ENCODE measurements around the gene AVL9.
"Not testable (repeated sequence)": the region's sequence is repeated elsewhere in the genome, so short reads cannot be mapped to it uniquely, and the experiment has no call there.

The AVL9 gene

GRCh38 chr7:32495298-32496051, at the start of gene AVL9:
AVL9 (plus strand) TSS chr7:32495489; CDS start chr7:32495710, 221 bp downstream.
- H3K9ac ChIP-seq: peak within 1 kb of the TSS; percentile 93
- no peak for TF ChIP-seq Cebpa-rat (IDR thresholded peaks at IDR 0.05)
- H3K36me3 ChIP-seq: peaks cover 16% of the 10 kb centered on the region; the same call in 1 of the 2 replicates
- H3K27me3 ChIP-seq: no peaks in the 10 kb centered on the region
- peak within 1 kb of the TSS; percentile 81 for H3K4me3 ChIP-seq
- H3K27ac ChIP-seq: peak within 1 kb of the TSS; percentile 97
- peaks cover 9% of the 10 kb centered on the region; the same call in 1 of the 2 replicates for H3K9me3 ChIP-seq
- peaks cover 23% of the 10 kb centered on the region for H3K4me1 ChIP-seq
- H3K4me2 ChIP-seq: peak within 1 kb of the TSS; percentile 87
- H4K20me1 ChIP-seq: peaks cover 16% of the 10 kb centered on the region; the same call in 1 of the 2 replicates

DNA sequence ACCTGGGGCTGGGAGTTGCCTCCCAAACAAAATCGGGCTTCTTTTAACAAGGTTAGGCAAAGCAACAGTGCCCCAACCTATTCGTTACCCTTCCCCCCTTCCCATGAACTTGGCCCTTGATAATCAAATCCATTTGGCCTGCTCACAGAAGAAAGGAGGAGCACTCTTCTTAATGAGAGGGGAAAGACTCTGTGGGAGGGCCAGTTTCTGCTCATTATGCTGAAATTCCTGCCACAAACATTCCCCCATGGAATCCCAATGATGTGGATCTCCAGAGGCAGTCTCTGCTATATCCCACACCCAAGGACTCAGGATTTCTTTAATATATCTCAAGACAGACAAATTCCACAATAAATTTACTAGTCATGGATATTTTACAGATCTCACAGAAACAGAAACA, 48.1 kb upstream of the AVL9 start:
- no peak for TF ChIP-seq Cebpa-rat (IDR thresholded peaks at IDR 0.05)
- H3K9ac ChIP-seq: no peak overlapping the region

GRCh38 chr7:32453341-32454011, 41.8 kb upstream of the AVL9 start:
- no peak overlapping the region for H3K4me2 ChIP-seq
- no peak overlapping the region for H3K4me3 ChIP-seq
- no peak overlapping the region for H3K9ac ChIP-seq
- no peak for TF ChIP-seq Cebpa-rat (IDR thresholded peaks at IDR 0.05)
- no peak overlapping the region for H3K27ac ChIP-seq
- H3K36me3 ChIP-seq: no peaks in the 10 kb centered on the region
- peaks cover 16% of the 10 kb centered on the region for H3K9me3 ChIP-seq
- no peaks in the 10 kb centered on the region; the same call in 1 of the 2 replicates for H3K27me3 ChIP-seq
- H3K4me1 ChIP-seq: peaks cover 11% of the 10 kb centered on the region
- H4K20me1 ChIP-seq: no peaks in the 10 kb centered on the region

More for the DNA sequence above, 48.1 kb upstream of the AVL9 start:
- Histone ChIP-seq H3K4me2 (no peak overlapping the region), H3K27ac (no peak overlapping the region), H3K27me3 (no peaks in the 10 kb centered on the region), H3K4me1 (peaks cover 11% of the 10 kb centered on the region), H4K20me1 (no peaks in the 10 kb centered on the region), H3K36me3 (no peaks in the 10 kb centered on the region), H3K9me3 (peaks cover 6% of the 10 kb centered on the region; the same call in 1 of the 2 replicates), H3K4me3 (no peak overlapping the region)

GRCh38 chr7:32458025-32458424, 37.3 kb upstream of the AVL9 start:
- Histone ChIP-seq H3K27ac (no peak overlapping the region), H3K4me2 (no peak overlapping the region), H3K9ac (no peak overlapping the region), H3K4me3 (no peak overlapping the region), H3K36me3 (no peaks in the 10 kb centered on the region), H3K9me3 (peaks cover 11% of the 10 kb centered on the region; the same call in 1 of the 2 replicates), H3K27me3 (no peaks in the 10 kb centered on the region; the same call in 1 of the 2 replicates), H3K4me1 (no peaks in the 10 kb centered on the region), H4K20me1 (no peaks in the 10 kb centered on the region)
- TF ChIP-seq Cebpa-rat (IDR thresholded peaks at IDR 0.05): no peak

DNA sequence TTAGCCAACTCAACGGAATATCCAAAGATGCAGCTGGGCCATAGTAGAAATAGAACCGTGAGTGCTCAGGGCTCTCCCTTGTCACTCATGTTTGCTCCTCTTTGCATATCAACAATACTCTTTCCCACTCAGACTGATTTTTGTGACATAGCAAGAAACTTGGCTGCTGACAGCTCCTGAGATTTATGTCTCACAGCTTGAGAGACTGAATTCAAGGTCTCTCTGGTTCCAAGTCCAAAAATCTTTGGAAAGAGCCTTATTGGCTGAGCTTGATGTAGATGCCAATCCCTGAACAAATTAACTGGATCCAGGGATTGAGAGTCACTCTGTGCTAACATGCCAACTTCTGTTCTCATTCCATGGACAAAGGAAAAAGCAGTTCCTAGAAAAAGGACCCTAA, 35.5 kb upstream of the AVL9 start:
- H4K20me1 ChIP-seq: no peaks in the 10 kb centered on the region
- no peak overlapping the region for H3K27ac ChIP-seq
- no peak overlapping the region for H3K9ac ChIP-seq
- TF ChIP-seq Cebpa-rat (IDR thresholded peaks at IDR 0.05): no peak
- H3K9me3 ChIP-seq: peaks cover 11% of the 10 kb centered on the region; the same call in 1 of the 2 replicates
- no peak overlapping the region for H3K4me2 ChIP-seq
- no peaks in the 10 kb centered on the region for H3K36me3 ChIP-seq
- no peaks in the 10 kb centered on the region for H3K4me1 ChIP-seq
- no peak overlapping the region for H3K4me3 ChIP-seq
- no peaks in the 10 kb centered on the region; the same call in 1 of the 2 replicates for H3K27me3 ChIP-seq

GRCh38 chr7:32461484-32461883, 33.8 kb upstream of the AVL9 start:
- TF ChIP-seq Cebpa-rat (IDR thresholded peaks at IDR 0.05): no peak
- peaks cover 11% of the 10 kb centered on the region; the same call in 1 of the 2 replicates for H3K9me3 ChIP-seq
- no peaks in the 10 kb centered on the region for H4K20me1 ChIP-seq
- no peak overlapping the region for H3K4me2 ChIP-seq
- H3K9ac ChIP-seq: no peak overlapping the region
- H3K4me1 ChIP-seq: no peaks in the 10 kb centered on the region
- H3K4me3 ChIP-seq: no peak overlapping the region
- H3K27ac ChIP-seq: no peak overlapping the region
- no peaks in the 10 kb centered on the region; the same call in 1 of the 2 replicates for H3K27me3 ChIP-seq
- H3K36me3 ChIP-seq: no peaks in the 10 kb centered on the region

DNA sequence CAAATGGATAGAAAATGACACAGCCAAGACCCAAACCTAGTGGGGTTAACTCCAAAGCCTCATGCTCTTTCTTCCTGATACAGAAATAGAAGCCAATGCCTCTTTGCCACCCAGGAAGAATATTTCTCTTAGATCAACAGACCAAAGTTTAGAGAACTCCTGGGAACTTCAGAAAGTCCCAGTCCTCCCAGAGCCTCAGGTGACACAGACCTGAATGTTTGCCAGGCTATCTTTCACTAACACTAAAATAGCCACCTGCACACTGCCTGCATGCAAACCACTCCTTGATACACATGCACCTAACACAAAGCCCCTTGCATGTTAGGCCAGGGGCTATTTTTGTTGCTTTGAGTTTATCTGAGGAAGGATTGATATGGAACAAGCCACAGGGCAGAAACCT, 32.8 kb upstream of the AVL9 start:
- Histone ChIP-seq H4K20me1 (no peaks in the 10 kb centered on the region), H3K27ac (no peak overlapping the region), H3K4me1 (no peaks in the 10 kb centered on the region), H3K9me3 (0 out of 2 replicates have a peak, but pooled peaks cover 3% of the 10 kb centered on the region), H3K4me3 (no peak overlapping the region), H3K9ac (no peak overlapping the region), H3K36me3 (no peaks in the 10 kb centered on the region), H3K4me2 (no peak overlapping the region), H3K27me3 (no peaks in the 10 kb centered on the region)
- TF ChIP-seq Cebpa-rat (IDR thresholded peaks at IDR 0.05): no peak

GRCh38 chr7:32462977-32463376, 32.3 kb upstream of the AVL9 start:
- no peak for TF ChIP-seq Cebpa-rat (IDR thresholded peaks at IDR 0.05)
- Histone ChIP-seq H3K9ac (no peak overlapping the region), H3K9me3 (no peaks in the 10 kb centered on the region), H4K20me1 (no peaks in the 10 kb centered on the region), H3K36me3 (no peaks in the 10 kb centered on the region), H3K4me3 (no peak overlapping the region), H3K27me3 (no peaks in the 10 kb centered on the region), H3K4me2 (no peak overlapping the region), H3K4me1 (no peaks in the 10 kb centered on the region), H3K27ac (no peak overlapping the region)

GRCh38 chr7:32464641-32465416, 30.5 kb upstream of the AVL9 start:
- H3K36me3 ChIP-seq, H3K4me3 ChIP-seq, H3K27me3 ChIP-seq, H3K27ac ChIP-seq, H3K4me2 ChIP-seq, H3K9me3 ChIP-seq, H3K9ac ChIP-seq, H3K4me1 ChIP-seq, H4K20me1 ChIP-seq: not testable (repeated sequence)

DNA sequence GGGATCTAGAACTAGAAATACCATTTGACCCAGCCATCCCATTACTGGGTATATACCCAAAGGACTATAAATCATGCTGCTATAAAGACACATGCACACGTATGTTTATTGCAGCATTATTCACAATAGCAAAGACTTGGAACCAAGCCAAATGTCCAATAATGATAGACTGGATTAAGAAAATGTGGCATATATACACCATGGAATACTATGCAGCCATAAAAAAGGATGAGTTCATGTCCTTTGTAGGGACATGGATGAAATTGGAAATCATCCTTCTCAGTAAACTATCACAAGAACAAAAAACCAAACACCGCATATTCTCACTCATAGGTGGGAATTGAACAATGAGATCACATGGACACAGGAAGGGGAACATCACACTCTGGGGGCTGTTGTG, 25.3 kb upstream of the AVL9 start:
- H3K4me2 ChIP-seq, H3K9ac ChIP-seq, H3K4me1 ChIP-seq, H3K36me3 ChIP-seq, H3K27me3 ChIP-seq, H3K4me3 ChIP-seq, H3K9me3 ChIP-seq, H4K20me1 ChIP-seq, H3K27ac ChIP-seq: not testable (repeated sequence)

All from BLaER1 (cell line).